Motor neuron (in vitro differentiated cells): ENCODE data around the gene CXCL8. TPM values are rescaled to one million over a fixed set of nuclear protein-coding genes. Genes with fewer than 3 reads are reported as not detected.

Experiments
- ATAC-seq, 8 experiments: fragments of 200-7000 bp; cut with Tn5 transposase; replicated peaks in 6 of 8; 2 replicates each; pipeline ENCODE4 v1.8.0; 2021; ENCODE audit warnings: mild to moderate bottlenecking in 8 of 8, moderate library complexity in 8 of 8
- H3K27ac ChIP-seq, 2 donors: fragments of 250-450 bp; sonication (Bioruptor Pico); 2 replicates each; pipeline ENCODE4 v1.9.0; 2021; ENCODE audit warnings: antibody characterized with exemption in 2 of 2, mild to moderate bottlenecking in 2 of 2, moderate library complexity in 1 of 2
- H3K4me1 ChIP-seq, 2 donors: fragments of 250-450 bp; sonication (Bioruptor Pico); replicated peaks in 1 of 2; 2 replicates each; pipeline ENCODE4 v1.6.1; 2021; ENCODE audit warnings: antibody characterized with exemption in 2 of 2, mild to moderate bottlenecking in 2 of 2, moderate library complexity in 1 of 2
- H3K4me3 ChIP-seq, 5 donors: fragments of 250-450 bp; sonication (Bioruptor Pico); 2 replicates each; pipeline ENCODE4 v1.9.0; 2021; ENCODE audit warnings: antibody characterized with exemption in 5 of 5, mild to moderate bottlenecking in 5 of 5, moderate library complexity in 4 of 5
- WGBS, 10 experiments: fragments of 450-650 bp; shearing (Covaris generic); methylation state at CpG; one replicate each; pipeline ENCODE4 v1.0.0; 2022; 5-methylcytosine and 5-hydroxymethylcytosine counted together
- in situ Hi-C, 9 experiments: fragments of 400-800 bp; cut with MboI; loops; one replicate each; pipeline ENCODE4 v1.15.0; 2021; ENCODE audit warnings: low sequenced_read_pairs in 9 of 9, low pct_unique_long_range_greater_than_20kb in 2 of 9; ENCODE audit not compliant: unreplicated experiment in 9 of 9
- total RNA-seq, 8 experiments: library from RNA; unstranded; fragments of 300-600 nt; gene quantifications; 2 replicates each; pipeline versions ENCODE4 v1.2.3 to v1.2.4, GENCODE V29; 2022

CXCL8 gene
- total RNA-seq, 8 experiments from 2014 or later, result 0.25 to 115 (median 3.6) TPM; not detected in 2

DNA sequence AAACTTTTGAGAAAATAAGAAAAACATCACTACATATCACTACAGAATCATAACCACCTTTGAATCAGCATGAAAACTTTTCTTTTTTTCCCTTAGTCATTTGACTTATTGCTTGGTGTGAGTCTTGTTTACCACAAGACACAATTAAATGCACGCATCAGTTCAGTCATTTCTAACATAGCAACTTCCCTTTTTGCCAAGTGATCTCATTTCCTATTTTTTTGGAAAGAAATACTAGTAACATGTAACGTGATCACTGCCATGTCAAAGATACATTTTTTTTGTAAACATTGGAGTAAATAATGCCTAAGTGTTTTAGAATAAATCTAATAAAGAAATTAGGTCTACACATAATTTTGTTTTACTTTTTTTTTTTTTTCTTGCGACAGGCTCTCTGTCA, 5.1 kb upstream of the CXCL8 start:
- ATAC-seq, result no peak
- Histone ChIP-seq H3K4me1 (no peaks in the 10 kb centered on the region), H3K27ac (no peak overlapping the region), H3K4me3 (no peak overlapping the region)
- in situ Hi-C loops, result loop anchor here in 1 of 9 experiments (25.0 kb wide), 1 partner anchor 127 kb away; the partner anchor contains the start of genes CXCL1 and PF4V1
- WGBS, 10 experiments, result 4 to 100% (median 88%) methylated on average over 2 to 3 of the region's 3 CpGs; no CpG with 5 or more reads in 1 of the 10 experiments

DNA sequence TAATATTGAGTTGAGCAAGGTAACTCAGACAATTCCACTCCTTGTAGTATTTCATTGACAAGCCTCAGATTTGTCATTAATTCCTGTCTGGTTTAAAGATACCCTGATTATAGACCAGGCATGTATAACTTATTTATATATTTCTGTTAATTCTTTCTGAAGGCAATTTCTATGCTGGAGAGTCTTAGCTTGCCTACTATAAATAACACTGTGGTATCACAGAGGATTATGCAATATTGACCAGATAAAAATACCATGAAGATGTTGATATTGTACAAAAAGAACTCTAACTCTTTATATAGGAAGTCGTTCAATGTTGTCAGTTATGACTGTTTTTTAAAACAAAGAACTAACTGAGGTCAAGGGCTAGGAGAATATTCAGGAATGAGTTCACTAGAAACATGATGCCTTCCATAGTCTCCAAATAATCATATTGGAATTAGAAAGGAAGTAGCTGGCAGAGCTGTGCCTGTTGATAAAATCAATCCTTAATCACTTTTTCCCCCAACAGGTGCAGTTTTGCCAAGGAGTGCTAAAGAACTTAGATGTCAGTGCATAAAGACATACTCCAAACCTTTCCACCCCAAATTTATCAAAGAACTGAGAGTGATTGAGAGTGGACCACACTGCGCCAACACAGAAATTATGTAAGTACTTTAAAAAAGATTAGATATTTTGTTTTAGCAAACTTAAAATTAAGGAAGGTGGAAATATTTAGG, 821 bp downstream of the CXCL8 start:
- ATAC-seq, result no peak
- in situ Hi-C loops, result loop anchor here in 1 of 9 experiments (25.0 kb wide), 1 partner anchor 121 kb away; the partner anchor contains the start of genes CXCL1 and PF4V1
- H3K27ac ChIP-seq, result no peak overlapping the region

DNA sequence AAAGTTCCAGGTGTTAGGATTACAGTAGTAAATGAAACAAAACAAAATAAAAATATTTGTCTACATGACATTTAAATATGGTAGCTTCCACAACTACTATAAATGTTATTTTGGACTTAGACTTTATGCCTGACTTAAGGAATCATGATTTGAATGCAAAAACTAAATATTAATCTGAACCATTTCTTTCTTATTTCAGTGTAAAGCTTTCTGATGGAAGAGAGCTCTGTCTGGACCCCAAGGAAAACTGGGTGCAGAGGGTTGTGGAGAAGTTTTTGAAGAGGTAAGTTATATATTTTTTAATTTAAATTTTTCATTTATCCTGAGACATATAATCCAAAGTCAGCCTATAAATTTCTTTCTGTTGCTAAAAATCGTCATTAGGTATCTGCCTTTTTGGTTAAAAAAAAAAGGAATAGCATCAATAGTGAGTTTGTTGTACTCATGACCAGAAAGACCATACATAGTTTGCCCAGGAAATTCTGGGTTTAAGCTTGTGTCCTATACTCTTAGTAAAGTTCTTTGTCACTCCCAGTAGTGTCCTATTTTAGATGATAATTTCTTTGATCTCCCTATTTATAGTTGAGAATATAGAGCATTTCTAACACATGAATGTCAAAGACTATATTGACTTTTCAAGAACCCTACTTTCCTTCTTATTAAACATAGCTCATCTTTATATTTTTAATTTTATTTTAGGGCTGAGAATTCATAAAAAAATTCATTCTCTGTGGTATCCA, 1.6 kb downstream of the CXCL8 start:
- H3K4me3 ChIP-seq, result no peak overlapping the region
- ATAC-seq, result no peak
- WGBS, 10 experiments, result 0 to 71% (median 44%) methylated on average over 1 of the region's 1 CpG; no CpG with 5 or more reads in 1 of the 10 experiments
- no peak overlapping the region for H3K27ac ChIP-seq
- no peaks in the 10 kb centered on the region for H3K4me1 ChIP-seq
- in situ Hi-C loops, result loop anchor here in 1 of 9 experiments (25.0 kb wide), 1 partner anchor 120 kb away; the partner anchor contains the start of genes CXCL1 and PF4V1

More for the DNA sequence above, 821 bp downstream of the CXCL8 start:
- Histone ChIP-seq H3K4me3 (no peak overlapping the region), H3K4me1 (no peaks in the 10 kb centered on the region)
- WGBS, 10 experiments, result 0 to 100% (median 61%) methylated on average over 1 to 2 of the region's 2 CpGs

DNA sequence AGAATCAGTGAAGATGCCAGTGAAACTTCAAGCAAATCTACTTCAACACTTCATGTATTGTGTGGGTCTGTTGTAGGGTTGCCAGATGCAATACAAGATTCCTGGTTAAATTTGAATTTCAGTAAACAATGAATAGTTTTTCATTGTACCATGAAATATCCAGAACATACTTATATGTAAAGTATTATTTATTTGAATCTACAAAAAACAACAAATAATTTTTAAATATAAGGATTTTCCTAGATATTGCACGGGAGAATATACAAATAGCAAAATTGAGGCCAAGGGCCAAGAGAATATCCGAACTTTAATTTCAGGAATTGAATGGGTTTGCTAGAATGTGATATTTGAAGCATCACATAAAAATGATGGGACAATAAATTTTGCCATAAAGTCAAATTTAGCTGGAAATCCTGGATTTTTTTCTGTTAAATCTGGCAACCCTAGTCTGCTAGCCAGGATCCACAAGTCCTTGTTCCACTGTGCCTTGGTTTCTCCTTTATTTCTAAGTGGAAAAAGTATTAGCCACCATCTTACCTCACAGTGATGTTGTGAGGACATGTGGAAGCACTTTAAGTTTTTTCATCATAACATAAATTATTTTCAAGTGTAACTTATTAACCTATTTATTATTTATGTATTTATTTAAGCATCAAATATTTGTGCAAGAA, 2.3 kb downstream of the CXCL8 start:
- 65 to 100% (median 91%) methylated on average over 1 to 2 of the region's 2 CpGs for WGBS, 10 experiments
- no peak overlapping the region for H3K4me3 ChIP-seq
- H3K4me1 ChIP-seq, result no peaks in the 10 kb centered on the region
- H3K27ac ChIP-seq, result no peak overlapping the region
- in situ Hi-C loops, result loop anchor here in 1 of 9 experiments (25.0 kb wide), 1 partner anchor 120 kb away; the partner anchor contains the start of genes CXCL1 and PF4V1
- no peak for ATAC-seq

DNA sequence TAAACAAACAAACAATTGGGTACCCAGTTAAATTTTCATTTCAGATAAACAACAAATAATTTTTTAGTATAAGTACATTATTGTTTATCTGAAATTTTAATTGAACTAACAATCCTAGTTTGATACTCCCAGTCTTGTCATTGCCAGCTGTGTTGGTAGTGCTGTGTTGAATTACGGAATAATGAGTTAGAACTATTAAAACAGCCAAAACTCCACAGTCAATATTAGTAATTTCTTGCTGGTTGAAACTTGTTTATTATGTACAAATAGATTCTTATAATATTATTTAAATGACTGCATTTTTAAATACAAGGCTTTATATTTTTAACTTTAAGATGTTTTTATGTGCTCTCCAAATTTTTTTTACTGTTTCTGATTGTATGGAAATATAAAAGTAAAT, 2.9 kb downstream of the CXCL8 start:
- ATAC-seq, result no peak
- WGBS, 10 experiments, result 56 to 100% (median 90%) methylated on average over 1 of the region's 1 CpG; no CpG with 5 or more reads in 4 of the 10 experiments
- H3K4me1 ChIP-seq, result no peaks in the 10 kb centered on the region
- no peak overlapping the region for H3K27ac ChIP-seq
- in situ Hi-C loops, result loop anchor here in 1 of 9 experiments (25.0 kb wide), 1 partner anchor 119 kb away; the partner anchor contains the start of genes CXCL1 and PF4V1
- H3K4me3 ChIP-seq, result no peak overlapping the region

DNA sequence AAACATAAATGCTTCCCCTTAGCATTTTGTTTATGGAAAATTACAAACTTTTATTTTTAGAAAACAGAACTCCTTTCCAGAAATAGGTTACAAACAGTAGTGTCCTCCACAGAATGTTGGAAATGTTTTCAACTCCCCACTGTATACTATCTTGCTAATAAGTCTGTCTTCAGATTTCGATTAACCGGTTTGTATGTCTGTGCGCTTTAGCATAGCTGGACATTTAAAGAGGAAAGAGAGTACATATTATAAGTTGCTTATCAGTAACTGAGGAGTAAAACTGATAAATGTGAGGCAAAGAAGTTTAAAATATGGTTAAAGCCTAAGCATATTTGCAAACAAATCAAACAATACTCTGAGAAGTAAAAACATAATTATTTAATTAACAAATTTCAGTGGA, 3.4 kb downstream of the CXCL8 start:
- in situ Hi-C loops, result loop anchor here in 1 of 9 experiments (25.0 kb wide), 1 partner anchor 119 kb away; the partner anchor contains the start of genes CXCL1 and PF4V1
- ATAC-seq, result no peak
- WGBS, 10 experiments, result 59 to 97% (median 85%) methylated on average over 3 of the region's 3 CpGs

DNA sequence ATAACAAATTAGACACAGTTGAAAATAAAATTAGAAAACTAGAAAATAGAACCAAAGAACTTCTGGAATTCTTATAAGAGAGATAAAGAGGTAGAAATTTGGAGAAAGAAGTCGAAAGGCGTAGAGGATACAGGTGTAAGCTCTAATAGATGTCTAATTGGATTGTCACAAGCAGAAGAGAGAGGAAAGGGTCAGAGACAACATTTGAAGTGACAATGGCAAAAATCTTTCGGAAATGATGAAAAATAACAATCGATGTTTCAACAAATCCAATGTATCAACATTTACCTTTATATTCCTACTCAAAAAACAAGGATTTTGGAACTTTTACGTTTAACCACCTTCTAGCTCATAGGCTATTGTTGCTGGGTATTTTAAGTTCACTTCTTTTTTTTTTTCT, 3.8 kb downstream of the CXCL8 start:
- no peaks in the 10 kb centered on the region for H3K4me1 ChIP-seq
- in situ Hi-C loops, result loop anchor here in 1 of 9 experiments (25.0 kb wide), 1 partner anchor 118 kb away; the partner anchor contains the start of genes CXCL1 and PF4V1
- no peak overlapping the region for H3K27ac ChIP-seq
- H3K4me3 ChIP-seq, result no peak overlapping the region
- WGBS, 10 experiments, result 70 to 91% (median 77%) methylated on average over 4 to 5 of the region's 5 CpGs
- no peak for ATAC-seq

More for the DNA sequence above, 3.4 kb downstream of the CXCL8 start:
- no peaks in the 10 kb centered on the region for H3K4me1 ChIP-seq
- H3K4me3 ChIP-seq, result no peak overlapping the region
- H3K27ac ChIP-seq, result no peak overlapping the region

DNA sequence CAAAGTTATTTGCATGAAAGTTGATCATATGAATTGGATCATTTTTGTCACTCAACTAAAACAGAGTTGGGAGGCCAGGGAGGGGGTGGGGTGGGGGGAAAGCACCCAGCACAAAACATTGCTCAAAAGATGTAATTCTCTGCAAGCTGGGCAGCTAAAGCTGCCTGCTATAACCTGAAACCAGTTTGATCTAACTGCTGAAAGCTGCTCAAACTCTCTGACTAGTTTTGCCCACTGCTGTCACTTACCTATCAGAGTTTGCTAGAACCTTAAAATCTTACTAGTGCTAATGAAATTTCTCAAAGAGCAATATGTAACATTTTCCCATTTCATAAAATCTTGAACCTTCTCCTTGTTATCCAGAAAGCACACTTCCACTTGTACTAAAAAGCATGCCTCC, 10.4 kb downstream of the CXCL8 start:
- in situ Hi-C loops, result no loop called here
- no peak for ATAC-seq
- no peak overlapping the region for H3K4me3 ChIP-seq
- H3K4me1 ChIP-seq, result no peaks in the 10 kb centered on the region
- H3K27ac ChIP-seq, result no peak overlapping the region

DNA sequence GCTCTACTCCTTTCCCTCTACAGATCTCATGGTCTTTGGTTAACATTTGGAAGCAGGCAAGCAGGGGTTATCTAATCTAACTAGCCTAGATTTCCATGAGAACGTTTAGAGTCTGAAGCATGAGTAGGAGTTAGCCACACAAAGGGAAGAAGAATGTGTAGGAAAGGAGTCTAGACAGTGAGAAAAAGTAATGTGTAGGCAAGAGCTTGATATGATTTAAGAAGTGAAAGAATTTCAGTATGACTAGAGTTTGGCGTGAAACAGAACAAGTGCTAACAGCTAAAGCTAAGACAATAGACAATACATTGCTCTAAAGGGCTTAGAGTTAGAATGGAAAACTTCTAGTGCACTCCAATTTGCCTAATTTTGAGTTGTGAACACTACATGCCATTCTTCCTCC, 10.8 kb downstream of the CXCL8 start:
- no peak overlapping the region for H3K27ac ChIP-seq
- H3K4me1 ChIP-seq, result no peaks in the 10 kb centered on the region
- 13 to 100% (median 63%) methylated on average over 1 to 2 of the region's 2 CpGs for WGBS, 10 experiments
- no peak for ATAC-seq
- no peak overlapping the region for H3K4me3 ChIP-seq
- in situ Hi-C loops, result no loop called here

DNA sequence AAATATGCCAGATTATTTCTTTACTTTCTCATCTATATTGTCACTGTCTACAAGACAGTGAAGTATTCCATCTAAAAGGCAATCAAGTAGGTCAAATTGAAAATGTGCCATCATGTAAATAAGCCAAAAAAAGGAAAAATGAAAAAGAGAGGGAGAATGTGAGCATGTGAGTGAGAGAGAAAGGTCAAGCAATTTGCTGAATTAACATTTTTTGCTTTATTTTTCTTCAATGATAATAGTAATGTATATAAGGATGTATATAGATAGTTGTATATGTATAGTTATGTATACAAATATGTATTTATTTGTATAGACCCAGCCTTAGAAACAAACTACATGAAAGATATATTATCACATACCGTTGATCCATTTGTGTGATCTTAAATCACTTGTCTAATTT, 11.5 kb downstream of the CXCL8 start:
- in situ Hi-C loops, result no loop called here
- WGBS, 10 experiments, result 38 to 100% (median 96%) methylated on average over 1 of the region's 1 CpG; no CpG with 5 or more reads in 2 of the 10 experiments
- no peak for ATAC-seq

DNA sequence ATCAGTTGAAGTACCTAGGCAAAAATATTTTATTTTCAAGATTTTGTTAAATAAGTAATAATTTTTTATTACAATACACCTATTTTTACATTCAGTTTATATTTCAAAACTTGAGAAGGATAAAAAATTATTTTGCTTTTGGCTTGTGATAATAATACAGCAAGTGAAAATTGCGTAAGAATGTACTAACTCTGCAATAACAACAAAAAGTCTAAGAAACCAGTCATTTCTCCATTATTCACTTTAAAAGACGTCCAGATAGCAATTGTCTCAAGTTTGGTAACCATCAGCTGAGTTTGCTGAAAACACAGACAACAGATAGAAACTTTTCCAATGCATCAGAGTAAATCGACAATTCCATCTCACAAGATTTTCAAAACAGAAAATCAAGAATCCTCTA, 12.1 kb downstream of the CXCL8 start:
- no peak for ATAC-seq
- in situ Hi-C loops, result no loop called here
- 63 to 100% (median 71%) methylated on average over 2 to 3 of the region's 3 CpGs for WGBS, 10 experiments
- Histone ChIP-seq H3K4me1 (no peaks in the 10 kb centered on the region), H3K27ac (no peak overlapping the region), H3K4me3 (no peak overlapping the region)

More for the DNA sequence above, 11.5 kb downstream of the CXCL8 start:
- H3K4me1 ChIP-seq, result no peaks in the 10 kb centered on the region
- no peak overlapping the region for H3K4me3 ChIP-seq
- no peak overlapping the region for H3K27ac ChIP-seq

DNA sequence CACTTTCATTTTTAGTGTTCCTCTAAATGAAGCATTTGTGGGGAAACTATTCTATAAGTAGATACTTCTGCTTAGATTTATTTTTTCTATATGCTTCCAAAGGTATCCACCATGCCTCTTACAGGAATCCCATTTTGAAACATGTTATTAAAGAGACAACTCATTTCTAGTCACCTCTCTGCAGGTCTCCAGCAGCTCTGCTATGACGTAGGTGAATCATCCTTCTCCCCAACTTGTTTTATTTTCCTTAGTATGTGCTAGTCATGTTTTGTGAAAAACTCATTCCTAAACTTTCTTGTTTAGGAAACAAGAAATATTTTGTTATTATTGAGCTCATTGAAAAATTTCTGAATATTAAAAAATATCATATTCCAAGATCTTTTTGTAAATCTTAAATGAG, 12.8 kb downstream of the CXCL8 start:
- Histone ChIP-seq H3K27ac (no peak overlapping the region), H3K4me1 (no peaks in the 10 kb centered on the region), H3K4me3 (no peak overlapping the region)
- in situ Hi-C loops, result no loop called here
- WGBS, 10 experiments, result 75 to 100% (median 85%) methylated on average over 1 of the region's 1 CpG; no CpG with 5 or more reads in 2 of the 10 experiments
- no peak for ATAC-seq

DNA sequence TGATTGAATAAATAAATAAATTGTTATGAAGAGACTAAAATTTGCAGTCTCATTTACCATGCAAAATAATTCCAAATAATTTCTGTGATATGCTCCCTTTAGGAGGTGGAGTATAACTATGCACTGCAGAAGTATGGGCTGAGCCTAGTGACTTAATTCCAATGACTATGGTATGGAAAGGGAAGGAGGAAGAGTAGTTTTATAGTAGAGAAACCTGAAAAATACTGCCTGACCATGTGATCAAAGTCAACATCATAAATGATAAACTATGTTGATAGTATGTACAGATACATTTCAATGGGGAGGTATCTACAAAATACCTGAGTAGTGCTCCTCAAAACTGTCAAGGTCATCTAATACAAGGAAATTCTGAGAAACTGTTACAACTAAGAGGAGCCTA, 14.6 kb downstream of the CXCL8 start:
- no peaks in the 10 kb centered on the region for H3K4me1 ChIP-seq
- H3K27ac ChIP-seq, result no peak overlapping the region
- ATAC-seq, result no peak
- in situ Hi-C loops, result no loop called here
- H3K4me3 ChIP-seq, result no peak overlapping the region
